H54 (cell line): ENCODE measurements around the gene DCUN1D5.

Experiments
- DNase-seq: peaks from one replicate; pipeline ENCODE4 v3.0.0; 2011; ENCODE audit warnings: low spot score, mixed read lengths; ENCODE audit not compliant: insufficient read length
- FAIRE-seq: peaks from 3 replicates; lab custom pipeline; 2011; peaks lifted over from hg19 to GRCh38; lab: Jason Lieb, UNC
- POLR2A ChIP-seq: IDR thresholded peaks from 2 replicates; pipeline ENCODE4 v1.6.1; 2011; ENCODE audit warnings: low read depth, mild to moderate bottlenecking, low read length

The DCUN1D5 gene

GRCh38 chr11:103078710-103079109 lies 13.2 kb downstream of the DCUN1D5 start:
- no peak for TF ChIP-seq POLR2A
- FAIRE-seq, result no peak
- no peak for DNase-seq

GRCh38 chr11:103077554-103077953 lies 14.4 kb downstream of the DCUN1D5 start:
- FAIRE-seq, result no peak
- no peak for DNase-seq
- no peak for TF ChIP-seq POLR2A

GRCh38 chr11:103076361-103076760 lies 15.6 kb downstream of the DCUN1D5 start:
- FAIRE-seq (no peak), DNase-seq (no peak)
- no peak for TF ChIP-seq POLR2A

GRCh38 chr11:103071008-103071407 lies 21.0 kb downstream of the DCUN1D5 start:
- DNase-seq (no peak), FAIRE-seq (no peak)
- no peak for TF ChIP-seq POLR2A

DNA sequence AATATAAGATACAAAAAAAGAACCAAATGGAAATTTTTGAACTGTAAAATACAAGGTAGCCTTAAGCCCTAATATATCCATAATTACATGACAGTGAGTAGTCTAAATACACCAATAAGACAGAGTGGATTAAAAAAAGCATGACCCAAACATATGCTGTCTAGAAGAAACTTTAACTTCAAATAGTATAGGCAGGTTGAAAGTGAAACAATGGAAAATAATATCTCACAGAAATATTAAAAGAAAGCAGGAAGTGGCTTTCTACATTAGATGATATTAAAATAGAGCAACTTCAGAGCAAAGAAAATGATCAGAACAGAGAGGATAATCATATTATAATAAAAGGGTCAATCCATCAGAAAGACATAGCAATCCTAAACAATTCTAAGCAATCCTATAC lies 21.8 kb downstream of the DCUN1D5 start:
- TF ChIP-seq POLR2A, result no peak
- no peak for FAIRE-seq
- no peak for DNase-seq

DNA sequence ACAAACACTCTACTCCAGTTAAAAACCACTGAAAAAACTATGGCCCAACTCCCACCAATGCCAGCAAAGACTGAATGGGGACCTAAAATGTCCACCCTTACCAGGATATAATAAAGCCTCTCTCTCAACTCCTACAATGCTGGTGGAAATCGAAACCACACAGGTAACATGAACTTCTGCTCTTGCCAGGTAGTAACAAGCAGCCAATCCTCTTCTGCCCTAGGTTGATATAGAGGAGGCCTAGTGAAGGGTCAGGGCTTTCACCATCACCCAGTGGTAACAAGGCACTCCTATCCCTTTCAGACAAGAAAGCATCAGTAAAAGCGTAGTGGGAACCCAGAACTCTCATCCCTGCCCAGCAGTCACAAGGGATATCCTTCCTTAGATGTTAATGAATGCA lies 22.6 kb downstream of the DCUN1D5 start:
- TF ChIP-seq POLR2A, result no peak
- FAIRE-seq (no peak), DNase-seq (no peak)

- no peak for TF ChIP-seq POLR2A
- FAIRE-seq, result no peak
- DNase-seq, result no peak
Measured at GRCh38 chr11:103067118-103067517, 24.8 kb downstream of the DCUN1D5 start.

- TF ChIP-seq POLR2A, result no peak
- DNase-seq, result no peak
- FAIRE-seq, result no peak
Measured at GRCh38 chr11:103061656-103062055, 30.3 kb downstream of the DCUN1D5 start.

DNA sequence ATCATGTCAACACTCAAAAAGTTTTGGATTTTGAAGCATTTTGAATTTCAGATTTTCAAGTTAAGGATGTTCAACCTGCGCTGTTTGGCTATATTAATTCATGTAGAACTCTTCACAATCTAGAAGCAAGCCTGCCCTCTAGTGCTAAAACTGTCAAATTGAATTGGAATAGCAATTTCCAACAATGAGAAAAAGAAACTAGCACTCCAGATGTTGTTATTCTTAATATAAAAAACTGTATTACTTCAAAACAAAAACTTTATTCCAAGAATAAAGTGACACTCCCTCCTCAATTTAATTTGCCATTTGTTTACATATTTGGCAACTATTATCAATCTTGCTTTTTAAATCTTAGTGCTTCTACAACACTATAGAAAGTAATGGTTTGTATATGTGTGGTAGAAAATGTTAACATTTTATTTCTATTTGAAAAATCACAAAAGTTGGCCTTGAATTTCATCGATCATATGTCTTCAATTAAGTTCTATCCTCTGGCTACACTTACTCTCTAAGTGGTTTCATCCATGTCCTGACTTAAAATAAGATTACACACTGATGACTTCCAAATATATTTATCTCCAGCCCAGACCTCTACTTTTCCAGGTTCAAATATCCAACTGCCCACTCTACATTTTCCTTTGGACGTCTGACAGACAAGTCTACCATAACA lies 36.6 kb downstream of the DCUN1D5 start:
- no peak for TF ChIP-seq POLR2A
- no peak for FAIRE-seq
- DNase-seq, result no peak

DNA sequence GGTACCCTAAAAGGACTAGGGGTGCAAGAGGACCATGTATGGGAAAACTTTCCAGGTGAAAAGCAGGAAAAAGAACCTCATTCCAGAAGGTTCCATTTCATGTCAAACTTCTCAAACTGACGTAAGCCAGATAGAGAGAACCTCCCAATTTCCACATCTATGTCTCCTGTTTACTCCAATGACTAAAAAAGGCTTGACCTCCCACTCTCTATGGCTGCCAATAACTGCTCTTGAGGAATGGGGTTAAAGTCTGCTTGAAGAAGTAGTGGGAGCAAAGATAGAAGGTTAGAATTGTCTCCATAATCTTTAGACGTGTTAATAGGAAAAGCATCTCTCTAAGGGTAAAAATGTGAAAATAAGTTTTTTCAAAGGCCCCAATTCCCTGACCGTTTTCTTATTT lies 38.0 kb downstream of the DCUN1D5 start:
- DNase-seq, result no peak
- FAIRE-seq, result no peak
- TF ChIP-seq POLR2A, result no peak

- FAIRE-seq (no peak), DNase-seq (no peak)
- TF ChIP-seq POLR2A, result no peak
Measured at GRCh38 chr11:103051981-103052380, 40.0 kb downstream of the DCUN1D5 start.

DNA sequence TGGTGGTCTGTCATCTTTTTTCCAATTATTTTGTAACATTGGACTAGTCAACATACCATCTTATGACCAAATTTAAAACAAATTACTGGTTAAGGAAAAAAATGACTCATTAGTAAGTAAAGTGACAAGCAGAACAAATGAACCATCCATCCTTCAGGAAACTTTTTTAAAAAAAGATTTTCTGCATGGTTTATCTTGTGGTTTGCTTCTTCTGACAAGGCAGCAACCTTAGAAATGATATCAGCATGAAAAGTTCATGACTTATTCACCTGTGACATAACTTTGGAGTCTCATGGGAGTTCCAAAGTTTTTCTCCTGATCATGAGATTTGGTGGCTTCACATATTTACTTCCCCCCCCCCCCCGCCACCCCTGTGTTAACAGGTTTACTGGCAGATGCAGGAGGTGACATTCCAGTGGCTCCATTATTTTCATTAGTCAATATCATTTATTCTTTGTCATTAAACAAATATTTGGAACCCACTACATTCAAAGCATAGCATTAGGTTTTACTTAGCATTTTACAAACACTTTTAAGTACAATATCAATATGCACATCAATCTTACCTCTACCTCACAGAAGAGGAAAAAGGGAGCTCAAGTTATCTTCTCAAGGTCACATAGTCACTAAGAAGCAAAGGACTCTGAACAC lies 40.7 kb downstream of the DCUN1D5 start:
- DNase-seq (no peak), FAIRE-seq (no peak)
- no peak for TF ChIP-seq POLR2A

DNA sequence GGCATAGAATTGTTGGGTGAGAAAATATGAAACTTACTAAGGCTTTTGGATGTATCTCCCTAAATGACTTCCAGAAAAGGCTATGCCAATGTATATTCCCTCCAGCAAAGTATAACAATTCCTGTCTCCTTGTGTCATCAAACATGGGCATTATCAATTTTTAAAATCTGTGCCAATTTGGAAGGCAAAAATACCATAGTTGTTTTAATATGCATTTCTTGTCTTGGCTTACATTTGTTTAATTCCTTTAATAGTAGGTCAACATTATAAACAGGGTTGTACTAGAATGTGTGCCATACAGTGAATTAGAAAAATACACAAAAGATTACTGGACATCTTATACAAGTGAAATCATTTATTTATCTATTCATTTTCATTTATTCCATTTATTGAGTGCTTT lies 41.6 kb downstream of the DCUN1D5 start:
- DNase-seq (no peak), FAIRE-seq (no peak)
- no peak for TF ChIP-seq POLR2A

DNA sequence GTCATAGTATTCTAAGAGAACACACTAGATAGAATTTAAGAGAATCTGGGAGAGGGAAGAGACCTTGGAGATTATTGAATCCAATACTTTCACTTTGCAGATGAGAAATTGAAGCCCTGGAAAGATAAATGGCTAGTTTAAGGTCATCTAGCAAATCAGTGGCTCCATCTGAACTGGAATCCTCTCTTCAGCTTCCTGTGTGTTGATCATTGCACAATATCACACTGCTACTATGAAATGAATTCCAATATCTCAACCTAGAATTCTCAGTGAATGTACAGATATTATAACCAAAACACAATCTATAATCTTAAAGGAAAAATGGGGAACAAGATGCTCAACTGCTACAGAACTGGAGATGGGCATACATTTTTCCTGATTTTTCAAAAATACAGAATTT lies 44.1 kb downstream of the DCUN1D5 start:
- DNase-seq (no peak), FAIRE-seq (no peak)

More for the DNA sequence above, 44.1 kb downstream of the DCUN1D5 start:
- no peak for TF ChIP-seq POLR2A
